ENCODE measurements around the gene LTC4S. TPM values are rescaled to one million over a fixed set of nuclear protein-coding genes. Genes with fewer than 3 reads are reported as not detected.

Gene LTC4S
- total and polyA plus RNA-seq, 9 of the 15 experiments (the other 6 are each of a cell fraction or from before 2014, with no cell fraction given) = 0.17 to 0.77 (median 0.75) TPM; not detected in 6

GRCh38 chr5:179821298-179822058 lies 27.7 kb downstream of the LTC4S start (continued):
- TF ChIP-seq ZNF695 (CRISPR knock-in tag; IDR thresholded peaks at IDR 0.05) (0 out of 2 replicates have a peak, but pooled peaks have one; percentile 7), RB1 (IDR thresholded peaks at IDR 0.05; ENCODE audit: low read depth) (0 out of 2 replicates have a peak, but pooled peaks have one; percentile 18), AFF4 (CRISPR knock-in tag; IDR thresholded peaks at IDR 0.05) (peak; percentile 93), ZNF75A (CRISPR knock-in tag; IDR thresholded peaks at IDR 0.05) (no peak), HMGN3 (IDR thresholded peaks at IDR 0.05; ENCODE audit: borderline replicate concordance, extremely low read depth, insufficient read length, low read depth, low read length) (peak; percentile 97), SUPT5H (IDR thresholded peaks at IDR 0.05) (peak; percentile 68), SRF (CRISPR knock-in tag; IDR thresholded peaks at IDR 0.05) (no peak; a peak in 1 of 4 replicates), ARID1B (IDR thresholded peaks at IDR 0.05) (peak; percentile 70), SFPQ (IDR thresholded peaks at IDR 0.05; ENCODE audit: low read depth, low read length) (no peak), ZBTB49 (CRISPR knock-in tag; IDR thresholded peaks at IDR 0.05; ENCODE audit: borderline replicate concordance) (0 out of 2 replicates have a peak, but pooled peaks have one; percentile 83), ZNF146 (CRISPR knock-in tag; IDR thresholded peaks at IDR 0.05; ENCODE audit: unreplicated experiment) (no peak), ZNF384 (IDR thresholded peaks at IDR 0.05; ENCODE audit: low read depth, low read length) (peak; percentile 71), NKRF (IDR thresholded peaks at IDR 0.05; ENCODE audit: borderline replicate concordance) (peak; percentile 72), ARHGAP35 (IDR thresholded peaks at IDR 0.05; ENCODE audit: partially characterized antibody) (no peak), ETV6 (IDR thresholded peaks at IDR 0.05; ENCODE audit: borderline replicate concordance in 1 of 2, low read depth in 2 of 2, low read length in 1 of 2) (no peak), ETV6 (CRISPR knock-in tag; IDR thresholded peaks at IDR 0.05; ENCODE audit: borderline replicate concordance) (0 out of 2 replicates have a peak, but pooled peaks have one; percentile 51)

All from K562 (cell line).